Measurements from ENCODE around the gene SPATA13. TPM values are rescaled to one million over a fixed set of nuclear protein-coding genes. Genes with fewer than 3 reads are reported as not detected.
A peak's percentile ranks its signal among the peaks of the same experiment; 100 is the strongest.
"Not testable (repeated sequence)": the region's sequence is repeated elsewhere in the genome, so short reads cannot be mapped to it uniquely, and the experiment has no call there.

Gene SPATA13
- total RNA-seq, 1 donor from 2014 or later, result 11.4 TPM

GRCh38 chr13:24199016-24199415 lies 38.5 kb downstream of the SPATA13 start:
- TF ChIP-seq CTCF (IDR thresholded peaks at IDR 0.05; ENCODE audit: unreplicated experiment), result no peak
- Mint-ChIP-seq H3K4me3 (ENCODE audit: unreplicated experiment) (no peak overlapping the region), H3K27ac (ENCODE audit: unreplicated experiment) (no peak overlapping the region), H3K4me1 (ENCODE audit: unreplicated experiment) (peaks cover 23% of the 10 kb centered on the region), H3K36me3 (ENCODE audit: low read depth, unreplicated experiment) (no peaks in the 10 kb centered on the region), H3K9me3 (ENCODE audit: unreplicated experiment) (no peaks in the 10 kb centered on the region), H3K27me3 (ENCODE audit: unreplicated experiment) (no peaks in the 10 kb centered on the region)
- DNase-seq (ENCODE audit: low spot score), result no peak

GRCh38 chr13:24202215-24202614 lies 41.7 kb downstream of the SPATA13 start:
- Mint-ChIP-seq H3K4me3 (ENCODE audit: unreplicated experiment) (no peak overlapping the region), H3K4me1 (ENCODE audit: unreplicated experiment) (peaks cover 24% of the 10 kb centered on the region), H3K27ac (ENCODE audit: unreplicated experiment) (no peak overlapping the region), H3K9me3 (ENCODE audit: unreplicated experiment) (no peaks in the 10 kb centered on the region), H3K27me3 (ENCODE audit: unreplicated experiment) (no peaks in the 10 kb centered on the region), H3K36me3 (ENCODE audit: low read depth, unreplicated experiment) (no peaks in the 10 kb centered on the region)
- DNase-seq (ENCODE audit: low spot score), result no peak
- no peak for TF ChIP-seq CTCF (IDR thresholded peaks at IDR 0.05; ENCODE audit: unreplicated experiment)

- H3K9me3 Mint-ChIP-seq (ENCODE audit: unreplicated experiment), result no peaks in the 10 kb centered on the region
- no peak for TF ChIP-seq CTCF (IDR thresholded peaks at IDR 0.05; ENCODE audit: unreplicated experiment)
- H3K36me3 Mint-ChIP-seq (ENCODE audit: low read depth, unreplicated experiment), result no peaks in the 10 kb centered on the region
- no peak overlapping the region for H3K27ac Mint-ChIP-seq (ENCODE audit: unreplicated experiment)
- no peak for DNase-seq (ENCODE audit: low spot score)
- H3K27me3 Mint-ChIP-seq (ENCODE audit: unreplicated experiment), result no peaks in the 10 kb centered on the region
- no peak overlapping the region for H3K4me3 Mint-ChIP-seq (ENCODE audit: unreplicated experiment)
- H3K4me1 Mint-ChIP-seq (ENCODE audit: unreplicated experiment), result peaks cover 24% of the 10 kb centered on the region
These were observed 42.8 kb downstream of the SPATA13 start for GRCh38 chr13:24203273-24203672.

GRCh38 chr13:24203811-24204210 lies 43.3 kb downstream of the SPATA13 start:
- Mint-ChIP-seq H3K4me1 (ENCODE audit: unreplicated experiment) (peaks cover 24% of the 10 kb centered on the region), H3K27ac (ENCODE audit: unreplicated experiment) (peak overlapping the region; percentile 30), H3K9me3 (ENCODE audit: unreplicated experiment) (no peaks in the 10 kb centered on the region), H3K27me3 (ENCODE audit: unreplicated experiment) (no peaks in the 10 kb centered on the region), H3K36me3 (ENCODE audit: low read depth, unreplicated experiment) (no peaks in the 10 kb centered on the region), H3K4me3 (ENCODE audit: unreplicated experiment) (no peak overlapping the region)
- no peak for DNase-seq (ENCODE audit: low spot score)
- no peak for TF ChIP-seq CTCF (IDR thresholded peaks at IDR 0.05; ENCODE audit: unreplicated experiment)

GRCh38 chr13:24205076-24205475 lies 44.6 kb downstream of the SPATA13 start:
- not testable (repeated sequence) for H3K9me3 Mint-ChIP-seq (ENCODE audit: unreplicated experiment); H3K4me3 Mint-ChIP-seq (ENCODE audit: unreplicated experiment); H3K36me3 Mint-ChIP-seq (ENCODE audit: low read depth, unreplicated experiment); DNase-seq (ENCODE audit: low spot score); H3K27me3 Mint-ChIP-seq (ENCODE audit: unreplicated experiment); H3K27ac Mint-ChIP-seq (ENCODE audit: unreplicated experiment)
- H3K4me1 Mint-ChIP-seq (ENCODE audit: unreplicated experiment), result peaks cover 24% of the 10 kb centered on the region
